D341Med (cell line): ENCODE measurements around the gene UGT1A10.
A peak's percentile ranks its signal among the peaks of the same experiment; 100 is the strongest.
"Not testable (repeated sequence)": the region's sequence is repeated elsewhere in the genome, so short reads cannot be mapped to it uniquely, and the experiment has no call there.

Experiments used
- DNase-seq: peaks from one replicate; pipeline ENCODE4 v3.0.0; 2012; ENCODE audit warnings: low spot score

The UGT1A10 gene

DNA sequence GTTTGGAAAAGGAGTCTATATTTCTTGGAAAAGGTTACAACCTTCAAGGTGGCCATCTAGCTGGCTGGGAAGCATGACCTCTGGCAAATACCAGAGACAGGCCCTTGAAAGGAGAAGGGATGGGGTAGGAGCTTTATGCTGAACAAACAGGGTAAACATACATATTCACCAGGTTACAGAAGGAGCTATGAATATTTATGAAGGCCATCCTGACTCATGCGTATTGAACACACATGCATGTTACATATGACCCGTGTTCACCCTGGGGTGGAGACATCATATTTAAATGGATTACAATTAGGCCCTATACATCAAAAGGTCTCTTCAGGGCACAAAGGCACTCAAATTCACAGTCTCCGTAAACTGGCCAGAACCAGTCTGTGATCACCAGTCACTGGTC, 19.7 kb downstream of the UGT1A10 start:
- not testable (repeated sequence) for DNase-seq

DNA sequence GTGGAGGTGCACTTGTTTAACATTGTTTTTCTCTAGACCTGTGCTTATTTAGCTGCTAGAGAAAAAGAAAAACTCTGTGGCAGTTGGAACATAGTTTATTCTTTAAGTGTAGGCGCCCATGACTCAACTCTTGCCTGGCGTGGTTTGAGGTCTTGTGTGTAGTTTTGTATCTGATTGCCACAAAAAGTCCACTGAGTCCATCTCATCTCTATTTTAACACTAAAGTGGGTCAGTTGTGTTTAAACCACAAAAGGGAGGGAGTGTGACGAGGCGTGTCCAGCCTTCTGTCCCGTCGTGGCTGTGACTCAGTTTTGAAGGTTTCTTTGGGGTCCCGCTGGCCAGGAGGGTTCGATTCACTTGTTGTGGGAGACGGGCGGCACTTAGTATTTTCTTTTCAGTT, 20.2 kb downstream of the UGT1A10 start:
- no peak for DNase-seq

DNA sequence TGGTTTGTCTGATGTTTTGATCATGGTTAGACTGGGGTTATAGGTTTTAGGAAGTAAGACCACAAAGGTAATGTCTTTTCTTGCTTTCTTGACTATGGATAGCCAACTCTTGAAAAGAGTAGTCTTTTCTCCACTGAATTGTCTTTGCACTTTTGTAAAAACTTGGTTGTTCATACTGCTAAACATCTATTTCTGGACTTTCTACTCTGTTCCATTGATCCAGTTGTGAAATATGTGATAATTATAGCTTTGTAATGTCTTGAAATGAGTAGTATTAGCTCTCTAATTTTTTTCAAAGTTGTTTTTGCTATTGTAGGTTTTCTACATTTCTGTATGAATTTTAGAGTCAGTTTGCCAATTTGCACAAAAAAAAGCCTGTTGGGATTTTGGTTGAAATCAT, 22.4 kb downstream of the UGT1A10 start:
- no peak for DNase-seq

DNA sequence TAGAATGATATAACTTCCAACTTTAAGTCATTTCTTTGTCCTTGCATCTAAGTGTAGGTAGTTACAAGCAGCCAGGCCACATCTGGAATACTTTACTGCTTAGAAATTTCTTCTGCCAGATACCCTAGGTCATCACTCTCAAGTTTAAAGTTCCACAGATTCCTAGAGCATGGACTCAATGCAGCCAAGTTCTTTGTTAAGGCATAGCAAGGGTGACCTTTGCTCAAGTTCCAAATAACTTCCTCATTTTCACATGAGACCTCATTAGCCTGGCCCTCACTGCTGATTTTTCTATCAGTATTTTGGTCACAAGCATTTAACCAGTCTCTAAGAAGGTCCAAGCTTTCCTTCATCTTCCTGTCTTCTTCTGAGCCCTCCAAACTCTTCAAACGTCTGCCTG, 27.7 kb downstream of the UGT1A10 start:
- DNase-seq: no peak

DNA sequence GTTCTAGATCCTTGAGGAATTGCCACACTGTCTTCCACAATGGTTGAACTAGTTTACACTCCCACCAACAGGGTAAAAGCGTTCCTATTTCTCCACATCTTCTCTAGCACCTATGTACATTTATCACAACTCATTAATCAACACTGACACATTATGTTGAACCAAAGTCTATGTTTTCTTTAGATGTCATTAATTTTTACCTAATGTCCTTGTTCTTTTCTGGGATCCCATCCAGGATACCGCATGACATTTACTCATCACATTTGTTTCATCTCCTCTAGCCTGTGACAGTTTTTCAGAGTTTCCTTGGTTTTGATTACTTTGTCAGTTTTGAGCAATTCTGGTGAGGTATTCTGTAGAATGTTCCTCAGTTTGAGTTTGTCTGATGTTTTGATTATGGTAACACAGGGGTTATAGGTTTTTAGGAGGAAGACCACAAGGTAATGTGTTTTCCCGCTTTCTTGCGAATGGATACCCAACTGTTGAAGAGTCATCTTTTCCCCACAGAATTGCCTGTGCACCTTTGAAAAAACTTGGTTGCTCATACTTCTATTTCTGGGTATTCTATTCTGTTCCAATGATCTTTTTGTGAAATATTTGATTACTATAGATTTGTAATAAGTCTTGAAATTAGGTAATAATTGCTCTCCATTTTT, 32.5 kb downstream of the UGT1A10 start:
- DNase-seq: no peak

DNA sequence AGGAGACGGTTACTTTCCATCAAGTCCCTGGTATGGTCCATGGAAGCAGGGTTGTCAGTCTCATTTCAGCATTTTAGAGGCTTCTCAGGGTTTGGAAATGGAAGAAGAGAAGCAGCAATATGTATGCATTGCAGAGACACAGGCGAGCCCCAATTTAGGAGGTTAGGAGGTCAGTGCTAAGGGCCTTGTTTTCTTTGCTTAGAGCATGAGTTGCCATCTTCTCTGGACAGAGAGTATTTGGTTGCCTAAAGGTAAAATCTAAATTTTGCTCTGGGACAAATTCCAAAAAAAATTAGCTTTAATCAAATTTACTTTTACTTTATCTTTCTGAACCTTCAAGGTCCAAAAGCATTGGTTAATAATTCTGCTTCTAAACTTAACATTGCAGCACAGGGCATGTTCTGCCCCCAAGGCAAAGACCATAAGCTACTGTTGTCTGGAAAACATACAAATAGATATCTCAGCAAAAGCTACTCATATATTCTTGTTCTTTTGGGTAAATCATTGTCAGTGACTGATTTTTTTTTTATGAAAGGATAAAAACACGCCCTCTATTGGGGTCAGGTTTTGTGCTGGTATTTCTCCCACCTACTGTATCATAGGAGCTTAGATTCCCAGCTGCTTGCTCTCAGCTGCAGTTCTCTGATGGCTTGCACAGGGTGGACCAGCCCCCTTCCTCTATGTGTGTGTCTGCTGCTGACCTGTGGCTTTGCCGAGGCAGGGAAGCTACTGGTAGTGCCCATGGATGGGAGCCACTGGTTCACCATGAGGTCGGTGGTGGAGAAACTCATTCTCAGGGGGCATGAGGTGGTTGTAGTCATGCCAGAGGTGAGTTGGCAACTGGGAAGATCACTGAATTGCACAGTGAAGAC, 35.3 kb downstream of the UGT1A10 start, which contains the start of gene UGT1A9:
UGT1A9 (plus strand) TSS at position 609 of the 872 bp plus-strand sequence; CDS start at position 646, 37 bp downstream.
- no peak for DNase-seq

DNA sequence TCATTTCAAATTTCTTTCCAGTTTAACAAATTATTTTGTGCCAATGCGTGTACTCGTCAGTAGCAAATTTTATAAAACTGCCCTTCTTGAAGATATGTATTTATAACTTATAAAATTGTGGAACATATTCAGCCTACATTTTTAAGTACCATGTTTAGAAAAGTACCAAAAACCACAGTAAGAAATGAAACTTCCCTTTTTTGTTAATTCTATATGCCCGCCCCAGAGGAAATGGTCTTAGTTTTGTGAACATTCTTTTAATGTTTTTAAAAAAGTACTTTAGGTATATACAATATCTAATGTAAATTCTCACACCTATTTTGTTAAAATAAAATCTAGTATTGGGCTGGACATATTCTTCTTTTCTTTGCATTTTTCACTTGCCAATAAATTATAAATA, 36.6 kb downstream of the UGT1A10 start:
- DNase-seq: no peak

DNA sequence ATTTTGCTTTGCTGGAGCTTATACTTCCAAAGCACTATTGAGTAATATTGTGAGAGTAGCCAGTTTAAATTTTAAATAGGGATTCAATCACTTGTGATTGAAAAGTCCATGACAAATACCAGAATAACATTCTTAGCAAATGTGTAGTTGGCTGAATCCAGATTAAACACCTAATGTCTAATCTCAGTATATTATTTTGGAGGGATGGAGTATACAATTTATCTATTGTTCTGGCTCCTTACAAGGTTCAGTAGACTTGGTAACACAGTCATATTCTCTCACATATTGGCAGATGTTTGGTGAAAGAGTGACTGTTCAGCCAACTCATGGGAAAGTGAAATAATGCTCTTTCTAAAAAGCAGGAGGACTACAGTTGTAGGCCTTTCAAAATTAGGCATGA, 37.6 kb downstream of the UGT1A10 start:
- DNase-seq: no peak

DNA sequence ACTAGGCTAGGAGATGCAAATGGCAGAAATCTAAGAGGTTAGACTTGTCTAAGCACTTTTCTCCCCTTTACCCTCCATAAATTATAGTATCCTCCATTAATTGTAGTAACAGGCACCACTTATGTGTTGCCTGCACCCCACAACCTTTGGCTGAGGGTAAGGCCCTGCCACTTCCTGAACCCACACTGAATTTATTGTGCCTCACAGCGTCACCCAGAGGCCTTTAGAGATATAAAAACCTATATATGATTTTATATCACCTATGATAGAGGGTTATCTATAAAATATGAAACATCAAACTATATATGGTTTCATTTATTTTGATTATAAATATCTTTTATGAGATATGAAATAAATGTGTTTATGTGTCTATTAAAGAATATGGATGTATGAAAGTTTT, 38.1 kb downstream of the UGT1A10 start:
- no peak for DNase-seq

DNA sequence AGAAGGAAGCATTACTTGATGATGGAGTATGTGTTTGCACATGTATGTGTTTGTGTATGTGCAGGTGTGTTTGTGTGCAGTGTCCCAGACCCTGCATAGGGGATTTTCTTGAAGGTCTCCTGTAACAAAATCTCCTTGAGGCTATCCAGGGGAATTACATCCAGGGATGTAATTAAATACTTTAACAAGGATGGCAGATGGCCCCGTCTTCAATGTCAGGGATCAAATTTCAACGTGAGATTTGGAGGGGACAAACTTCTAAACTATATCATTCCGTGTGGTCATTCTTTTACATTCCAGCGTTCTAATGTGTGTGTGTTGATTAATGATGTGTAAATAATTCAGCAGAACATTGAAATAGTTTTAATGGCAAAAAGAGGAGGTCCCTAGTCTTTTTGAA, 38.7 kb downstream of the UGT1A10 start:
- DNase-seq: peak; percentile 52

DNA sequence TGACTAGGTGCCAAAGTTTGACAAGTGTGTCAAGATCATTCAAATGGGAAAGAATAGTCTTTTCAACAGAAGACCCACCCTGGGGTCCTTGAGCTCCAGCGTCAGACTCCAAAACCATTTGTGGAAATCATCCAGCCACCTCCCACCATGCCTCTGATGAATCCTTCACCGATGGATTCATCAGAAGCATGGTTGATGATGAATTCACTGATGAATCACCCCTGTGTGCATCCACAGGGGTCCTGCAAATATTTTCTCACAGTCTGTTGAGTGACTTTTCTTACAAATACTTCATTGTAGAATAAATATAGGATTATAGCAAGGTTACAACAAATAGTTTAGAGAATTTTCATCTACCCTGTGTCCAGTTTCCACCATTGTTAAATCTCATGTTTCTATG, 39.8 kb downstream of the UGT1A10 start:
- DNase-seq: no peak

DNA sequence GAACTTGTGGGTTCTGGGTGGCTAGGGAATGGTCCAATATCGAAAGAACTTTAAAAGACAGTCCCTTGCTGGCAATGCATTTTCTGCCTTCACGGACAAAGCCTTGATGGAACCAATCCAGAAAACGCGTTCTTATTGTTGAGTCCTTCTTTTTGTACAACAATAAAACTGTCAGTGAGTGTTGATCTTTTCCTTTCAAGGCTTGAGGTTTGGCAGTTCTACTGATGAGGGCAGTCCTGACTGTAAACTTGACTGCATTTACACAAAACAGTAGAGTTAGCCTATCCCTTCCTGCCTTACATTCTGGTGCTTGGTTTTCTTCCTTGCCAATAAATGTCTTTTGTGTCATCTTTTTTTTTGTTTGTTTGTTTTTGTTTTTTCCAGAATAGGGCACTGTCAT, 42.9 kb downstream of the UGT1A10 start:
- DNase-seq: no peak

DNA sequence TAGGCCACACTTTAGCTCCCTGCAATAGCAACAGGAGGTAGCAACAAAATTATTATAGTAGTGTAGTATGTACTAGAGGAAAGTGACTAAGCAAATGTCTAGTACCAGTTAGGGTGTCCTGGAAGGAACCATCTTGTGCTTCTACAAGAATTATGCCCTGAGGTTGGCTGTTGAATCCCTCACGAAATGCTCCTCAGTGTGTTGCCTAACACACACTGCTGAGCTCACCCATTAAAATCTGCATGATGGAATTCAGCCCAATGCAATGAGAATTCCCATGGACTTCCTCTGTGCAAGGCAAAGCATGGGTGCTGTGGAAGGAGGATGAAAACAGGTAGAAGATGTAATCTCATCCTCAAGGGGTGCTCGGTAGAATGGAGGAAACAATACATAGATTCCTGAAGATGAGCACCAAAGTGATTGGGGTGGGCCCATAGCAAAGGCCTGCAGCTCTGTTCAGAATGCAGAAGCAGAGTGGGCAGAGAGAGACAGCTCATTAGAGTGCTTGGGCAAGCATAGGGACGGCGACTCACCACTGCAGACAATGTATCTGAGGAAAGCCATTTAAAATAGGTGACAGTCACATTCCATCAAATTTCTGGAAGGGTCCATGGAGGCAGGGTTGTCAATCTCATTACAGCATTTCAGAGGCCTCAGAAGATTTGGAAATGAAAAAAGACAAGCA, 44.3 kb downstream of the UGT1A10 start:
- DNase-seq: no peak

DNA sequence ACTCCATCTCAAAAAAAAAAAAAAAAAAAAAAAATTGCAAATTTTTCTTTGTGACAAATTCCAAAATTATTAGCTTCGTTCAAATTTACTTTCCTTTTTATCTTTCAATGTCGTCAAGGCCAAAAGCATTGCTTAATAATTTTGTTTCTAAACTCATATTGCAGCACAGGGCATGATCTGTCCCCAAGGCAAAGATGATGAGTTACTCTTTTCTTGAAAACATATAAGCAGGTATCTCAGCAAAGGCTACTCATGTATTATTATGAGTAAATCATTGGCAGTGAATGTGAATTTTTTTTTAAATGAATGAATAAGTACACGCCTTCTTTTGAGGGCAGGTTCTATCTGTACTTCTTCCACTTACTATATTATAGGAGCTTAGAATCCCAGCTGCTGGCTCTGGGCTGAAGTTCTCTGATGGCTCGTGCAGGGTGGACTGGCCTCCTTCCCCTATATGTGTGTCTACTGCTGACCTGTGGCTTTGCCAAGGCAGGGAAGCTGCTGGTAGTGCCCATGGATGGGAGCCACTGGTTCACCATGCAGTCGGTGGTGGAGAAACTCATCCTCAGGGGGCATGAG, 45.4 kb downstream of the UGT1A10 start, which contains the start of gene UGT1A7:
UGT1A7 (plus strand) TSS at position 381 of the 579 bp plus-strand sequence; CDS start at position 418, 37 bp downstream.
- no peak for DNase-seq

DNA sequence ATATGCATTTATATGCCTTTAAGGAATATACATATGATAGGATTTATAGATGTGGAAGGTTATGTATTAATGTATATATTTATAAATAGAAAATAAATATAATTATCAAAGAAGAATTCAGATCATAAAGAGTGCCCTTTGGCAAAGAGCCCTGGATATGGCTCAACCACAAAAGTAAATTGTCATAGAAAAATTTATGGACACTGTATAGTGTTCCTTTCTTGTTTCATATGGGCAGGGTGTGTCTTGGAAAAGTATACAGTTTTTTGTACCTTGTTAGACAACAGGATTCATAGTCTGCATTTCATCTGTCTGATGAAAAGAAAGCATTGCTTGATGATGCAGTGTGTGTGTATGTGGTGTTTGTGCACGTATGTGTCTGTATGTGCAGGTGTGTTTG, 48.4 kb downstream of the UGT1A10 start:
- no peak for DNase-seq

DNA sequence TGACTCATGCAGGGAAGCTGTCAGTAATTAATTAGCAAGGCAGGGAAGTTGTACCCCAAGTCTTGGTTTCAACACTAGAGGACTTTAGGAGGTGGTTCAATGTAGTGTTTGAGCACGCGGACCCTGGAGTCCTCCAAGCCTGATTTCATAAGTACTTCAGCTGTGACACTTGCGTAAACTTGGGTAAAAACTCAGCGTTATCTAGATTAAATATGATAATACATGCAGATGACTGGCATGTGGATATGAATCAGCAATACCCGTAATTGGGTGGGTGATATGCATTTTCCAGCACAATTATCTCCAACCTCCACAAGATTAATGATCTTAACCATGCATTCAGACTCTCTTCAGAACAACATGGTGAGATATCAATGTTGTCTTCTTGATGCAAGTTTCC, 50.7 kb downstream of the UGT1A10 start:
- DNase-seq: no peak

DNA sequence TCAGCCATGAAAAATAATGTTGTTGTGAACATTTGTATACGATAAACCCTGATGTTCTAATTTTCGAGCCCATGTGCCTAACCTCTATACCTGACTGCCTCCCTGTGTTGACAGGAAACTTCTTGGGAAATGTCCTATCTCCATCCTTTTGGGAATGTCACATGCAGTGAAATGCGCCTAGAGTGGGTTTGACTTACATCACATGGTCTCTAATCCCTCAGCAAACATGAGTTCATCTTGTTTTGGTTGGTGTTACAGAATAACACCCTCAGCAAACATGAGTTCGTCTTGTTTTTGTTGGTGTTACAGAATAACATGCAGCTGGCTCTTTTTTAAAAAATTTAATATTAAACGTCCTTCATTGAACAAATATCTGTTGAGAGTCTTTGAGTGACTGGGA, 52.1 kb downstream of the UGT1A10 start:
- no peak for DNase-seq

DNA sequence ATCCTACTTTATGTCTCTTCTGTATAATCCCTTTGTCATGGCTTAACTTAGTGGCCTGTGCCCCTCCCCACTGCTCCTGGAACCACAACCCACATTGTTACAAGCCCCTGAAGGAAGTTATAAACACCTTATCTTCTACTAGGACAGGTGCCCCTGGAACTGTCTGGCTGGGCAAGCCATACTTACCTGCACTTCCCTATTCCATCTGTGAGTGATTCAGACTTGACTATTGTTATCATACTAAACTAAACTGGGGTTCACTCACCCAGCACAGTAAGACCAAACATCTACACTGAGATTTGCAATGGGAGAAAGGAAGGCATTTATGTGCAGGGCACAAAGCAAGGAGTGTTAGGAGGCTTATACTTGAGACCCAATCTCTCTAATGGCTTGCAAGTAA, 52.8 kb downstream of the UGT1A10 start:
- no peak for DNase-seq

DNA sequence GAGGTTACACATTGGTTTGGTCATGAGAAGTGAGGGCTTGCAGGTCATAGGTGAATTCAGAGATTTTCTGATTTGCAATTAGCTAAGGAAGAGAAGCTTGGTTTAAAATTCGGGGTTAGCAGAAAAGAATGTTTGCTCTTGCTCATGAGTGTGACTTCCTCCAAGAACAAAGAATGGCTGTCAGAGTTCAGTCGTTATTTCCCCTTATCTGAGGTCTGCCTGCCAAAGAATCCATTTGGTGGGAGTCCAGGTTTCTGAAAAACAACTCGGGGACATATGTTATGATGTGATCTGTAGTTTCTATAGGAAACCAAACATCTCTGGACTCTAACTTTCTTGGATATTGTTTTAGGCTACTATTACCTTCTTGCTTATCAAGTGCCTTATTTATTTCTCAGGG, 53.3 kb downstream of the UGT1A10 start:
- DNase-seq: no peak

DNA sequence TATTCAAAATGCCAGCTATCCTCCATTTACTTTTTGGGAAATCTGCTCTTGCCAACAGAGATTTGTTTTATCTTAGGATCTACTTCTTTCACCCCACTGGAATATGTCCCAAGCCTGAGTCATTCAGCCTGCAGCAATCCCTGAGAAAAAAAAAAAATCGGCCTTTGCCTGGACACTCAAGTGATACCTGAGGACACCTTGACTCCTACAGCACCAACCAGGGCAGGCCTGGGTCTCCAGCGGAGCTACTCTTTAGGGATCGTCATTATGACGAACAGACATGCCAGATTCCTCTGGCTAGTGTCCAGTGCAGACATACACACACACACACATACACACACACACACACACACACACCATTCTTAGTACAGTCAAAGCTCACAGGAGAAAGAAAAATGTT, 54.2 kb downstream of the UGT1A10 start:
- DNase-seq: no peak

DNA sequence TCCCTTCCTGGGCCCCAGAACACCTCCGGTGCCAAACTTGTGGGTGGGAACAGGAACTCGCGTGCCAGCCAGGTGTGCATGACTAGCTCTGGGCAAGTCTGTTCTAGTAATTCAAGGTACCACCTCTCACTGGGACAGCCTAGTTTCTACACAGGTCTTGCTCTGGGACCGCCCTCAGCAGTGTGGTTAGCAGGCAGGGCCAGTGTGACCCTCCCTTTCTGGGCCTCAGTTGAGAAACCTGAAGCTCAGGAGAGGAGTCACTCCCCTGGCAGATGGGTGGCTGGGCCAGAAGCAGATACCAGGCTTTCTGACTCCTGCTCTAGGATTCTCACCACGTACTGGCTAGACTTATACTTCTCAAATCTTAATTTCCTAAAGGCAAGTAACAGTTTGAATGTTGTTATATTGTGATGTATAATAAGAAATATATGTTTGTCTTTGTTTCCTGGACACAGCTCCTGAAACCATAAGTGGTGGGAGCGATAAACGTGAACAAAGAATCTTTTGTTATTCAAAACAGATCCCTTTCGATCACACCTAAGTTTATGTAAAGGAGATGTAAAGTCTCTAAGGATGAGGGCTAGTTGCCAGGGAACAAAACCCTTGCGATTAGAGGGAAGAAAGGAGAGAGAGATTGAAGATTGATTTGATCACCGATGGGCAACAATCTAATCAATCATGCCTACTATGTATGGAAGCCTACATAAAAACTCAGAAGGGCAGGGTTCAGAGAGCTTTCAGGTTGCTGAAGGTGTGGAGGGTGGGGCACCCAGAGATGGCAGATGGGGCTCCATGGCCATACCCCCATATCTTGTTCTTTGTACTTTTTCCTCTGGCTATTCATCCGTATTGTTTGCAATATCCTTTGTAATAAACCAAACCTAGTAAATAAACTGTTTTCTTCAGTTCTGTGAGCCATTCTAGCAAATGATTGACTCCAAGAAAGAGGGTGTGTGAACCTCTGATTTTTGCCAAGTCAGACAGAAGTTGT, 55.5 kb downstream of the UGT1A10 start:
- DNase-seq: no peak
